BJ (cell line): ENCODE measurements around the gene BMP10. TPM values are rescaled to one million over a fixed set of nuclear protein-coding genes. Genes with fewer than 3 reads are reported as not detected.
A peak's percentile ranks its signal among the peaks of the same experiment; 100 is the strongest.

Experiments used
- CTCF ChIA-PET: fragments of 350-600 bp; formaldehyde crosslinking; extraction: SDS; loops from one replicate; lab custom pipeline; 2021; ENCODE audit warnings: antibody characterized with exemption, inconsistent platforms; lab: Yijun Ruan, JAX
- POLR2A ChIA-PET: fragments of 300-600 bp; sonication (Branson Sonifier 250); formaldehyde crosslinking; extraction: SDS; loops from one replicate; lab custom pipeline; 2021; ENCODE audit warnings: antibody characterized with exemption; lab: Charles Lee
- DNase-seq: peaks from one replicate; pipeline ENCODE4 v3.0.0-alpha.2; 2011; ENCODE audit warnings: low read depth
- H3K27me3 ChIP-seq: 2 replicates; pipeline ENCODE4 v1.6.0; 2011; ENCODE audit warnings: low read length; ENCODE audit not compliant: control insufficient read depth, insufficient read depth
- H3K36me3 ChIP-seq: 2 replicates; pipeline ENCODE4 v1.5.1; 2011; ENCODE audit warnings: low read length; ENCODE audit not compliant: control insufficient read depth, insufficient read depth
- H3K4me3 ChIP-seq: 2 replicates; pipeline ENCODE4 v1.5.1; 2011; ENCODE audit warnings: low read depth, mild to moderate bottlenecking, control low read depth, low read length
- CTCF ChIP-seq: IDR thresholded peaks from 2 replicates; pipeline ENCODE4 v1.5.1; 2011; ENCODE audit warnings: low read depth, mild to moderate bottlenecking, control low read depth, inconsistent platforms, low read length, moderate library complexity; ENCODE audit not compliant: insufficient read depth
- polyA plus RNA-seq: library from polyadenylated mRNA; depleted of rRNA; stranded (reverse); fragments of >200 nt; gene quantifications from 2 replicates; pipeline ENCODE4 v1.2.3, GENCODE V29; 2011

The BMP10 gene
- polyA plus RNA-seq, 1 experiment: not detected

GRCh38 chr2:68833162-68833561 is 38.0 kb downstream of the BMP10 start:
- CTCF ChIA-PET: interaction anchor here (0.7 to 1.2 kb wide), 2 partner anchors 77 to 82 kb away, joined by 3 read pairs; no protein-coding TSS in a partner anchor
- TF ChIP-seq CTCF: no peak
- DNase-seq: no peak
- Histone ChIP-seq H3K4me3 (no peak overlapping the region), H3K27me3 (no peaks in the 10 kb centered on the region), H3K36me3 (no peaks in the 10 kb centered on the region)
- POLR2A ChIA-PET: no interaction called here

GRCh38 chr2:68832233-68832869 is 38.8 kb downstream of the BMP10 start:
- no peak overlapping the region for H3K4me3 ChIP-seq
- DNase-seq: no peak
- ChIA-PET POLR2A (no interaction called here), CTCF (interaction anchor here (1.2 kb wide), 1 partner anchor 76 kb away, joined by 3 read pairs; no protein-coding TSS in a partner anchor)
- no peaks in the 10 kb centered on the region for H3K36me3 ChIP-seq
- no peak for TF ChIP-seq CTCF
- H3K27me3 ChIP-seq: no peaks in the 10 kb centered on the region

- no peak for TF ChIP-seq CTCF
- no peak for DNase-seq
- Histone ChIP-seq H3K27me3 (no peaks in the 10 kb centered on the region), H3K36me3 (no peaks in the 10 kb centered on the region), H3K4me3 (no peak overlapping the region)
- ChIA-PET CTCF (interaction anchor here (1.2 kb wide), 1 partner anchor 76 kb away, joined by 3 read pairs; no protein-coding TSS in a partner anchor), POLR2A (no interaction called here)
Measured at GRCh38 chr2:68831686-68832232, 39.4 kb downstream of the BMP10 start.

GRCh38 chr2:68829749-68830148 is 41.4 kb downstream of the BMP10 start:
- POLR2A ChIA-PET: no interaction called here
- CTCF ChIA-PET: interaction anchor here (1.0 to 1.9 kb wide), 3 partner anchors 9 to 97 kb away, joined by 3 to 13 read pairs (median 5); no protein-coding TSS in a partner anchor
- DNase-seq: no peak
- Histone ChIP-seq H3K27me3 (no peaks in the 10 kb centered on the region), H3K36me3 (no peaks in the 10 kb centered on the region), H3K4me3 (no peak overlapping the region)
- TF ChIP-seq CTCF: no peak

GRCh38 chr2:68828887-68829708 is 42.1 kb downstream of the BMP10 start:
- CTCF ChIA-PET: interaction anchor here (1.0 to 1.9 kb wide), 3 partner anchors 10 to 97 kb away, joined by 3 to 13 read pairs (median 7); no protein-coding TSS in a partner anchor
- TF ChIP-seq CTCF: no peak
- POLR2A ChIA-PET: no interaction called here
- H3K4me3 ChIP-seq: no peak overlapping the region
- no peaks in the 10 kb centered on the region for H3K27me3 ChIP-seq
- DNase-seq: peak; percentile 82
- H3K36me3 ChIP-seq: no peaks in the 10 kb centered on the region
